Activated T-cell treated with anti-CD3 and anti-CD28 coated beads, Interleukin-2, amount 50 U/mL, for 1 hour (primary cell): ENCODE data around the gene CDX2.
"Not testable (repeated sequence)": the region's sequence is repeated elsewhere in the genome, so short reads cannot be mapped to it uniquely, and the experiment has no call there.

Experiments
- DNase-seq: peaks from one replicate; pipeline ENCODE4 v3.0.0-alpha.2; 2020

The CDX2 gene

GRCh38 chr13:27969082-27969865 lies at the start of gene CDX2:
CDX2 (minus strand) TSS chr13:27969315; CDS start chr13:27969006, 309 bp downstream.
- DNase-seq: no peak

GRCh38 chr13:28014301-28014700 lies 45.2 kb upstream of the CDX2 start:
- DNase-seq: no peak

- DNase-seq: no peak
These were observed 44.4 kb upstream of the CDX2 start for GRCh38 chr13:28013482-28013881.

GRCh38 chr13:28012896-28013295 lies 43.8 kb upstream of the CDX2 start:
- no peak for DNase-seq

- no peak for DNase-seq
These were observed 43.3 kb upstream of the CDX2 start for GRCh38 chr13:28012383-28012782.

- no peak for DNase-seq
These were observed 40.9 kb upstream of the CDX2 start for GRCh38 chr13:28010046-28010445.

GRCh38 chr13:28005016-28005415 lies 35.9 kb upstream of the CDX2 start:
- DNase-seq: not testable (repeated sequence)

GRCh38 chr13:28002886-28003698 lies 34.0 kb upstream of the CDX2 start:
- no peak for DNase-seq

GRCh38 chr13:28001837-28002473 lies 32.8 kb upstream of the CDX2 start:
- no peak for DNase-seq

- no peak for DNase-seq
These were observed 31.9 kb upstream of the CDX2 start for GRCh38 chr13:28001049-28001448.

- no peak for DNase-seq
These were observed 31.5 kb upstream of the CDX2 start for GRCh38 chr13:28000567-28000966.

GRCh38 chr13:27997904-27998522 lies 28.9 kb upstream of the CDX2 start:
- DNase-seq: peak; percentile 21

GRCh38 chr13:27991881-27992280 lies 22.8 kb upstream of the CDX2 start:
- DNase-seq: no peak

- DNase-seq: no peak
These were observed 19.4 kb upstream of the CDX2 start, which contains the start of gene URAD for GRCh38 chr13:27988520-27988919. URAD (minus strand) TSS chr13:27988693; CDS start chr13:27988637, 56 bp downstream.

GRCh38 chr13:27985600-27985999 lies 16.5 kb upstream of the CDX2 start:
- DNase-seq: no peak

GRCh38 chr13:27982361-27982760 lies 13.2 kb upstream of the CDX2 start:
- DNase-seq: no peak

GRCh38 chr13:27981006-27981708 lies 12.0 kb upstream of the CDX2 start:
- DNase-seq: no peak

- no peak for DNase-seq
These were observed 11.3 kb upstream of the CDX2 start for GRCh38 chr13:27980280-27980998.

GRCh38 chr13:27979765-27980279 lies 10.7 kb upstream of the CDX2 start:
- no peak for DNase-seq

- no peak for DNase-seq
These were observed 10.0 kb upstream of the CDX2 start for GRCh38 chr13:27979001-27979643.
